Neural progenitor cell (in vitro differentiated cells): ENCODE results near the gene HINFP. TPM values are rescaled to one million over a fixed set of nuclear protein-coding genes. Genes with fewer than 3 reads are reported as not detected.
"Not testable (repeated sequence)": the region's sequence is repeated elsewhere in the genome, so short reads cannot be mapped to it uniquely, and the experiment has no call there.

ENCODE experiments used
- DNase-seq: peaks from one replicate; pipeline ENCODE4 v3.0.0-alpha.2; 2016; ENCODE audit warnings: low spot score
- H2AFZ ChIP-seq: fragments of 200-600 bp; sonication (generic); replicated peaks from 2 replicates; pipeline ENCODE4 v1.6.1; 2016; ENCODE audit warnings: antibody characterized with exemption
- H3F3A ChIP-seq: fragments of 200-600 bp; sonication (generic); 2 replicates; pipeline ENCODE4 v1.6.1; 2016; ENCODE audit warnings: antibody characterized with exemption, low read depth
- H3K27ac ChIP-seq: fragments of 200-600 bp; sonication (generic); 2 replicates; pipeline ENCODE4 v1.5.1; 2016; ENCODE audit warnings: mild to moderate bottlenecking
- H3K27me3 ChIP-seq: fragments of 200-600 bp; sonication (generic); 2 replicates; pipeline ENCODE4 v1.6.1; 2016; ENCODE audit warnings: mild to moderate bottlenecking, moderate library complexity
- H3K36me3 ChIP-seq: fragments of 200-600 bp; sonication (generic); 2 replicates; pipeline ENCODE4 v1.5.1; 2016
- H3K4me1 ChIP-seq: fragments of 200-600 bp; sonication (generic); 2 replicates; pipeline ENCODE4 v1.6.1; 2016; ENCODE audit warnings: mixed run types
- H3K4me2 ChIP-seq: fragments of 200-600 bp; sonication (generic); 2 replicates; pipeline ENCODE4 v1.6.1; 2016
- H3K4me3 ChIP-seq: fragments of 200-600 bp; sonication (generic); 2 replicates; pipeline ENCODE4 v1.5.1; 2016
- H3K79me2 ChIP-seq: fragments of 200-600 bp; sonication (generic); 2 replicates; pipeline ENCODE4 v1.6.1; 2016; ENCODE audit warnings: low read depth
- H3K9ac ChIP-seq: fragments of 200-600 bp; sonication (generic); 2 replicates; pipeline ENCODE4 v1.6.1; 2016
- H3K9me3 ChIP-seq: fragments of 200-600 bp; sonication (generic); 2 replicates; pipeline ENCODE4 v1.5.1; 2016; ENCODE audit warnings: low read depth
- H4K20me1 ChIP-seq: fragments of 200-600 bp; sonication (generic); 2 replicates; pipeline ENCODE4 v1.6.1; 2016; ENCODE audit warnings: low read depth
- H3K27ac Mint-ChIP-seq: 3 replicates; pipeline ENCODE4 v1.8.0; 2021; ENCODE audit warnings: mixed read lengths
- H3K27me3 Mint-ChIP-seq: 2 replicates; pipeline ENCODE4 v1.8.0; 2022; ENCODE audit warnings: low read depth, mild to moderate bottlenecking, inconsistent platforms, moderate library complexity, mixed read lengths; ENCODE audit not compliant: insufficient read depth
- H3K36me3 Mint-ChIP-seq: 3 replicates; pipeline ENCODE4 v1.8.0; 2021; ENCODE audit warnings: mixed read lengths
- H3K4me1 Mint-ChIP-seq: 3 replicates; pipeline ENCODE4 v1.8.0; 2021; ENCODE audit warnings: mixed read lengths
- H3K4me3 Mint-ChIP-seq: 3 replicates; pipeline ENCODE4 v1.8.0; 2021; ENCODE audit warnings: mild to moderate bottlenecking, moderate library complexity, mixed read lengths
- H3K9me3 Mint-ChIP-seq: 3 replicates; pipeline ENCODE4 v1.8.0; 2020; ENCODE audit warnings: mixed read lengths
- CTCF ChIP-seq: fragments of 200-600 bp; sonication (generic); IDR thresholded peaks from 2 replicates; pipeline ENCODE4 v1.5.1; 2017; ENCODE audit warnings: antibody characterized with exemption, mild to moderate bottlenecking
- EZH2 ChIP-seq: fragments of 200-600 bp; sonication (generic); IDR thresholded peaks from 2 replicates; pipeline ENCODE4 v1.6.1; 2017; ENCODE audit warnings: antibody characterized with exemption, mild to moderate bottlenecking, moderate library complexity
- EZH2phosphoT487 ChIP-seq: fragments of 200-600 bp; sonication (generic); IDR thresholded peaks from 2 replicates; pipeline ENCODE4 v1.6.1; 2017; ENCODE audit warnings: antibody characterized with exemption
- total RNA-seq: library from RNA; depleted of rRNA; stranded (reverse); fragments of >200 nt; gene quantifications from 2 replicates; pipeline ENCODE4 v1.2.3, GENCODE V29; 2015; ENCODE audit warnings: low replicate concordance

Gene HINFP
- total RNA-seq, 1 donor from 2014 or later: 32.5 TPM

DNA sequence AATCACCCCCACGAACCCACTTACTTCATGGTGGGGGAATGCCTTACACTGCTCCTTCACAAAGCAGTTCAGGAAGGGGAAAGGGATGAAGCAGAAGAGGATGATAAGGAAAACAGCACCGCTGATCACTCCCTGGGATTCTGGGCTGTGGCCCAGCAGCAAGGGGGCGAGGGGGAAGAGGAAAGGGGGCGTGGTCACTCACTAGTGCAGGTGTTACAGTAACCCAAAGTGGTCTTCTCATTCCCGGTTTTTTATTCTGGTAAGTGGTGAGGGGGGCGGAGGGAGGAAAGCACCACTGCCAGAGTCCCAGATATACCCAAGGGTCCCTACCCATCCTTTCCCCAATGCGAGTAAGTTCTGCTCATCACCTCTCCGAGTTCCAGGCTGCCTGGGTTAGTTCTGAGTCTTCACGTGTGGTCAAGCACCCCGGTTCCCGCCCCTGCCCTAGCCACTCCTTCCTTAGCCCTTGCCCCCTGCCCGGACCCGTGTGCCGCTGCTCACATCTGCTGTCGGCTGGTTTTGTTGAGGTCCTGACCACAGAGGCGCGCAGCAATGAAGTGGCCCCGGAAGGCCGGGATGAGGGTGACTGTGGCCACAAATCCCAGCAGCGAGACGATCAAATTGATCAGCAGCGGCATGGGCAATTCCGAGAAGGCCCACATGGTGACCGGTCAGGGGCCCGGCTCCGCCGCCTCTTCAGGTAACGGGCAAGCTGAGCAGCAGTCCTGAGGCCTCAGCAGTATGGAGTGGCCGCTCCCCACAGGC lies 20.2 kb upstream of the HINFP start:
- no peaks in the 10 kb centered on the region for H4K20me1 ChIP-seq
- peak; percentile 25 for TF ChIP-seq CTCF
- no peak for TF ChIP-seq EZH2phosphoT487
- peak overlapping the region; percentile 98 for H2AFZ ChIP-seq

GRCh38 chr11:119101759-119102423 lies 19.5 kb upstream of the HINFP start, which contains the start of gene DPAGT1:
Gene DPAGT1 (minus strand): TSS chr11:119101853. CDS start chr11:119101655, 198 bp downstream.
- H3K9ac ChIP-seq: peak within 1 kb of the TSS; percentile 85
- H3K27ac ChIP-seq: peak within 1 kb of the TSS; percentile 97
- DNase-seq: peak; percentile 96
- peak within 1 kb of the TSS; percentile 99 for H3K27ac Mint-ChIP-seq
- H3F3A ChIP-seq: peaks cover 40% of the 10 kb centered on the region
- H3K4me2 ChIP-seq: peak within 1 kb of the TSS; percentile 99
- H3K4me3 ChIP-seq: peak within 1 kb of the TSS; percentile 89
- peak within 1 kb of the TSS; percentile 98 for H2AFZ ChIP-seq
- H3K79me2 ChIP-seq: peaks cover 29% of the 10 kb centered on the region
- H3K4me1 ChIP-seq: peaks cover 9% of the 10 kb centered on the region
- peaks cover 42% of the 10 kb centered on the region for H3K4me1 Mint-ChIP-seq
- H3K36me3 Mint-ChIP-seq: peaks cover 18% of the 10 kb centered on the region
- H4K20me1 ChIP-seq: no peaks in the 10 kb centered on the region
- peak within 1 kb of the TSS; percentile 93 for H3K4me3 Mint-ChIP-seq
- H3K27me3 Mint-ChIP-seq: peaks cover 2% of the 10 kb centered on the region
- no peaks in the 10 kb centered on the region for H3K9me3 ChIP-seq
- TF ChIP-seq EZH2 (no peak), CTCF (no peak), EZH2phosphoT487 (no peak)
- H3K27me3 ChIP-seq: no peaks in the 10 kb centered on the region
- no peaks in the 10 kb centered on the region for H3K9me3 Mint-ChIP-seq
- H3K36me3 ChIP-seq: no peaks in the 10 kb centered on the region

More for the DNA sequence above, 20.2 kb upstream of the HINFP start:
- peak; percentile 48 for DNase-seq
- H3K4me2 ChIP-seq: peak overlapping the region; percentile 99
- no peaks in the 10 kb centered on the region for H3K36me3 ChIP-seq
- H3K4me3 ChIP-seq: peak overlapping the region; percentile 89
- Mint-ChIP-seq H3K27ac (peak overlapping the region; percentile 99), H3K27me3 (peaks cover 3% of the 10 kb centered on the region), H3K9me3 (no peaks in the 10 kb centered on the region), H3K4me1 (peaks cover 39% of the 10 kb centered on the region), H3K4me3 (peak overlapping the region; percentile 93), H3K36me3 (peaks cover 22% of the 10 kb centered on the region)
- H3K27me3 ChIP-seq: no peaks in the 10 kb centered on the region
- H3K4me1 ChIP-seq: peaks cover 9% of the 10 kb centered on the region
- no peaks in the 10 kb centered on the region for H3K9me3 ChIP-seq
- H3K27ac ChIP-seq: peak overlapping the region; percentile 97
- H3F3A ChIP-seq: peaks cover 42% of the 10 kb centered on the region
- H3K9ac ChIP-seq: peak overlapping the region; percentile 85
- H3K79me2 ChIP-seq: peaks cover 29% of the 10 kb centered on the region

GRCh38 chr11:119103161-119103664 lies 18.2 kb upstream of the HINFP start:
- H3K9ac ChIP-seq, DNase-seq, H3K27me3 ChIP-seq, H3K36me3 ChIP-seq, H3K36me3 Mint-ChIP-seq, H2AFZ ChIP-seq, H3K27me3 Mint-ChIP-seq, H4K20me1 ChIP-seq, H3K9me3 Mint-ChIP-seq, H3K9me3 ChIP-seq: not testable (repeated sequence)
- H3K27ac Mint-ChIP-seq: peak overlapping the region; percentile 60
- Histone ChIP-seq H3K79me2 (peaks cover 33% of the 10 kb centered on the region), H3F3A (peaks cover 50% of the 10 kb centered on the region), H3K4me2 (peak overlapping the region; percentile 99), H3K4me3 (peak overlapping the region; percentile 89), H3K27ac (peak overlapping the region; percentile 97), H3K4me1 (peaks cover 14% of the 10 kb centered on the region)
- H3K4me1 Mint-ChIP-seq: peaks cover 46% of the 10 kb centered on the region
- peak overlapping the region; percentile 93 for H3K4me3 Mint-ChIP-seq
